Measurements from ENCODE around the gene BTBD7.

GRCh38 chr14:93315575-93315974, 17.3 kb downstream of the BTBD7 start:
- TF ChIP-seq CTCF (conservative IDR thresholded peaks at IDR 0.05) (no peak), ZFX (IDR thresholded peaks at IDR 0.05) (no peak)
